ENCODE measurements around the gene RBFA.
"Not testable (repeated sequence)": the region's sequence is repeated elsewhere in the genome, so short reads cannot be mapped to it uniquely, and the experiment has no call there.

RBFA gene

DNA sequence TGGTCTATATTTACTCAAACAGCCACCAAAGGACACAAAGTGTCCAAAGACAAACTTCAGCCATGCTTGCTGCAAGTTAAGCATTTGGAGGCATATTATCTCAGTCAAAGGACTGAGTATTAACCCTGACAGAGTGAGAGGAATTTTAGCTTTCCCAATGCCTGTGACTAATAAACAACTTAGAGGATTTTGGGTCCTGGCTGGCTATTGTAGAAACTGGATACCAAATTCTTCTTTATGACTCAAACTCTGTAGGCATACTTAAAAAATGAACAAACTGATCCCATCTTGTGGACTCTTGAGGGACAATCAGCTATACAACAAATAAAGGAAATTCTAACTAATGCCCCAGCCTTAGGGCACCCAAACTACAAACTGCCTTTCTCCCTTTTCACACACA is 6.5 kb upstream of the RBFA start:
- DNase-seq (ENCODE audit: low read depth in 2 of 2) = not testable (repeated sequence)

DNA sequence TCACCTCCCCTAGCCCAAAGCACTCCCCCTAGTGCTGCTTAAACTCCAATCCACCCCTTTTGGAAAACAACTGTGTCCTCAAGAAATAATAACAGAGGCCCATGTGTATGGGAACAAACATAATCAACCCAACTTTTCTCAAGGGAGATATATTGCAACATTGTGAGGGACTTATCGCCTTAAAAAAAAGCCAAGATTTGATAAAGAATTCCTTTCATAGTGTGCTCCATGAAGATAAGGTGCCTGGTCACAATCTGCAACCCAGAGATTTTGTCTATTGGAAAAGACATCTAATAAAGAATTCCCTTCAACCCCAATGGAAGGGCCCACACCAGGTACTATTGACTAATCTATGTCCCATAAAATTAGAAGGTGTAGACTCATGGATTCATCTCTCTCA is 4.5 kb upstream of the RBFA start:
- no peak for DNase-seq (ENCODE audit: low read depth in 2 of 2)

DNA sequence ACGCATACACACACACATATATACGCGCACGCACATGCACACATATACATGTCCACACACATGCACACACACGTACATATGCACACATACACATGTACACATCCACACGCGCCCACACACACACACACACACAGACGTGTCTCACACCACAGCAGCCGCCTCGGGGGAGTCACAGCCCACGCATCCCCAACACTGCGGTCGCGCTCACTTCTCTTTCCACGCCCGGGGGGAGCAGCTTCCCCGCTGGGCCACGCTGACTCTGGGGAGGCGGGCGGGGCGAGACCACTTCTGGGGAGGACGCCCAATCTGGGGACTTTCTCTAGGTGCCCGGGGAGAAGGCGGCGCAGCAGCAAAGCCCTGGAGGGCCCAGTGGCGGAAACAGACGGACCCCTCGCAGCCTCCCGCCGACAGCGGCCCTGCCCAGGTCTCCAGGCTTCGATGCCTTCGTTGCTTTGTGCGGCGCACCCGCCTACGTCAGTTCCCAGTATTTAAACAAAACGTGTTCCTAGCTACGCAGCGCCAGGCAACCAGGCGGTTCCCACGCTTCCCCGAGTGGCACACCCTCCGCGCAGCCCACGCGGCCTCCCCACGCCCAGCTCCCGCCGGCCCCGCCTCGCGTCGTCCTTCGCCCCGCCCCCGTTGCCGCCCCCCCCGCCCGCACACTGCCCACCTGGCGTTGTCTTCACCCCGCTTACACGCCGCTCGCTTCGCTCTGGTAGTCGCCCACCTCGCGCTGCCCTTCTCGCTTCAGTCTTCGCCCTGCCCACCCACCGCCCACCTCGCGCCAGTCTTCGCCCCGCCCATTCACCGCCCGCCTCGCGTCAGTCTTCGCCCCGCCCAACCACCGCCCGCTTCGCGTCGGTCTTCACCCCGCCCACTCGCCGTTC is 810 bp upstream of the RBFA start:
- DNase-seq (ENCODE audit: low read depth in 2 of 2) = no peak

DNA sequence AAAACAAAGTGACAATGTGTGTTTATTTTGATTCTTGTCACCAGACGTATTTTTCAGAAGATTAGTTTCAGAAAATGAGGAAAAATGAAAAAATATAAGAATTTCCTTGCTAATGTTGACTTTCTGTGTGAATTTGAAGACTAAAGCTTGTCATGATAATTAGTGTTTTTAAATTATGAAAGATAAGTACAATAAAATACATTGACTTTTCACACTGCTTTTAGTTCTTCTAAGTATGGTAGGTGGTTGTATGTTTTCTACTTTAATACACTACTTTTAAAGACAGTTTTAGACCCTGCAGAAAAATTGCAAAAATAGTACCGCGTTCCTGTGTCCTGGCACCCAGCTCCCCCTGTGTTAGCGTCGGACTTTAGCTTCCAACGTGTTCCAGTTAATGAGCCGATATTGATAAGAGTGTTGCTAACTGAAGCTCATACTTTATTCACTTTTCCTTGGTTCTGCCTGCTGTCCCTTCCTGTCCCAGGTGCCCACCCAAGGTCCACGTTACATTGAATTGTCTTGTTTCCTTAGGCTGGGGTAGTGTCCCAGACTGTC is 695 bp downstream of the RBFA start:
- DNase-seq (ENCODE audit: low read depth in 2 of 2) = no peak

DNA sequence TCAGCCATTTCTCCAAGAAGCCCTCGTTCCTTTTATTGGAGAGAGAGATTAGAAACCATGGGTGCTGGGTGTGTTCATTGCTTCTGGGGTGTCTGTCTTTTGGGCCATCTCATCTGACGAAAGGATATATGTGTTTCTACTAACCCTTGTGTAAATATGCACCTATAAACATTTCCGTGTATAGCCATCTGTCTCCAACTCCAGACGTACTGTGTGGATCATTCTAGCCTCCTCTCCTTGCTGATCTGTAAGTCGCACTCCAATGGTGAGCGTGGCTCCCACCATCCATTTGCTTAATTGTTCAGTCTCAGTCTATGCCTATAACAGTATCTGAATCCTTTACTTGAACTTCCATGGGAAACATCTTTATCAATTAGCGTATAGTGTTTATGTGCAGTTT is 1.8 kb downstream of the RBFA start:
- DNase-seq (ENCODE audit: low read depth in 2 of 2) = no peak

DNA sequence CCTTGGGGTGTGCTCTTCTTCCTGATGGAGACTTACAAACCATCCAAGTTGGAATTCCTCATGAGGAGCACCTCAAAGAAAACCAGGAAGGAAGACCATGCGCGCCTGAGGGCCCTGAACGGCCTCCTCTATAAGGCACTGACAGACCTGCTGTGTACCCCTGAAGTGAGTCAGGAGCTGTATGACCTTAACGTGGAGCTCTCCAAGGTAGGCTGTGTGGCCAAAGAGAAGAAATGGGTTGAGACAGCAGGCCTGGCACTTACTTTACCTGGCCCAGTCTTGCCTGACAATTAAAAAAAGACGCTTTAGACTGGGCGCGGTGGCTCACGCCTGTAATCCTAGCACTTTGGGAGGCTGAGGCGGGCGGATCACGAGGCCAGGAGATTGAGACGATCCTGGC is 3.1 kb downstream of the RBFA start:
- no peak for DNase-seq (ENCODE audit: low read depth in 2 of 2)

DNA sequence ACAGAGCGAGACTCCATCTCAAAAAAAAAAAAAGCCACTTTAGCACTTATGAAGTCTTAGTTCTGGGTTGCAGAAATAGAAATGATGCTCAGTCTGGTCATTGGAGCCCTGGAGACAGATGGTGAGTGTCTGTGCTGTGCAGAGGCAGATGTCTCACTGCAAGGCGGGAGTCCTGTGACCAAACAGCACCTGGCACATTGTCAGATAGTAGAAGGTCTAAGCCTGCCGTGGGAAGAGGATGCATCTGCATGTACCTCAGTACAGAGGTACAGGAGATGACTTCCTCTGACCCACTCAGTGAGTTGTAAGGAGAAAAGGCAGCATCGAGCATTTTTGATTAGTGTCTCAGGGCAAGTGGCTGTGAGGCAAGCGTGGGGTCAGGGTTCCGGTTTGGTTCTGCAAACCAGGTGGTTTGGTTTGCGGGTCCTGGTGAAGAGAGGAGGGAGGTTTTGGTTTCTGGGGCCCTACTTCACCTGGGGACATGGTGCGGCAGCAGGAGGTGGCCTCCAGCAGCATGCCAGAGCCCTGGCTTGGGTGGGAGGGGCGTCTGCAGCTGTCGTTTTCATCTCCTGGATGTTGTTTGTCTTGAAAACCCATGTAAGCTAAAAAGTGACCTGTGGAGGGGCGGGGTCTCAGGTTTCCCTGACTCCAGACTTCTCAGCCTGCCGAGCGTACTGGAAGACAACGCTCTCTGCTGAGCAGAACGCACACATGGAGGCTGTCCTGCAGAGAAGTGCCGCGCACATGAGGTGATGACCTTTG is 3.8 kb downstream of the RBFA start:
- DNase-seq (ENCODE audit: low read depth in 2 of 2) = no peak

DNA sequence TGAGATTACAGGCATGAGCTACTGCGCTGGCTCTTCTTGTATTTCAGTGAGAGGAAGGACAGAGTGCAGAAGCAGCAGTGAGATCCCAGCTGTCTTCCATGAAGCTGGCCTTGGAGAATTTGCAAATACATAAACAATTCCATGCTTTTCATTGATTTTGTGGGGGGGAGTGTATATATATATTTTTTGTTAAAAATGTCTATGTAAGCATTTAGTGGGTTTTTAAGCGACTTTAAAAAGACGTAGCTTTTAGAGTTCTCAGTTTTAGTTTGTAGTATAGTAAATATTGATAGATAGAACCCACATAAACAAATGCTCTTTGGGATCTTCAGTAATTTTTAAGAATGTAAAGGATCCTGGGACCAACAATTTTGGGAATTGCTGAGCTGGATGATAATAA is 6.3 kb downstream of the RBFA start:
- DNase-seq (ENCODE audit: low read depth in 2 of 2) = no peak

DNA sequence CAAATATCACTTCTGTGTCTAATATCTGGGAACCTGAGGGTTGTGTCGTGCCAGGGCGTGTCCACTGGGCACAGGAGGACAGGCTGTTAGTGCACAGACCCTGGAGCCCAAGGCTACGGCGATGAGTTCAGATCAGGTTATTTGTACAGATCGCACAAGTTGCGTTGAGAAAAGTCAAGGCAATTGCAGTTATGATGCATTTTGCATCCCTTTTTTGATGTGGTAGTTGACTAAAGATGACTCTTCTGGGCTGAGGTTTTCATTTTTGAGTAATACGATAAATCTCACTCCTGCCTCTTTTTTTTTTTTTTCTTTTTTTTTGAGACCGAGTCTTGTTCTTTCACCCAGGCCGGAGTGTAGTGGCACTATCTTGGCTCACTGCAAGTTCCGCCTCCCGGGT is 7.2 kb downstream of the RBFA start:
- no peak for DNase-seq (ENCODE audit: low read depth in 2 of 2)

DNA sequence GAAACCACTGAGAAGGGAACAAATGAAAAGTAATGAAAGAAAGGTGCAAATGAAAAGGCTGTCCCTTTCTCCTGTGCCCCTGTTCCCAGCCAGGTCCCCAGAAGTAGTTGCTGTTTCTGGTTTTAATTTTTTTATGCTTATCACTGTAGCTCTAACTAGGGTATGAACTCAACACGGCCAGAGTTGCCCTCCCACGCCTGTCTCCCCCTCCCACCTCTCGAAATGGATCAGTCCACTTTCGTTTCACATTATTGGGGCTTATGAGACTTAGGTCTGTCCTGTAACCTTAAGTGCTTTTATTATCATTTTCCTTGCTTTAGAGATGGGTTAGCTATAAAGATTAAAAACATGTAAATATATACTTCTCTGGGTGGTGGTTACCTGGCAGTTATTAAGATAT is 8.6 kb downstream of the RBFA start:
- DNase-seq (ENCODE audit: low read depth in 2 of 2) = no peak

DNA sequence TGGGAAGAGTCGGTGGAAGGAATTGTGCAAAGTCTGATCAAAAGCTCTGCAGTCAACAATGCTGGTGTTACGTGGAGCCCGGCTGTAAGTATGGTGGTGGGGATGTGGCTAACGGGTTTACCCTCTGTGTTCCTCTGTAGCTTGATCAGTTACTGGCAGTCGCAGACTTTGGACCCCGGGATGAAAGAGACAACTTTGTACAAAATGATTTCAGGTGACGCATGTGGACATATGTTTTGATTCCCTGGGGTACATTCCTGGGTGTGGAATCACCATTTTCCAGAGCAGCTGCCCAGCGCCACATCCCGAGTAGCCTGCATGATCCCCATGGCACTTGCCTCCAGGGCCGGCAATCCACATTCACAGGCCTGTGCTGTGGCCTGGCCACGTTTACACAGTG is 9.8 kb downstream of the RBFA start:
- no peak for DNase-seq (ENCODE audit: low read depth in 2 of 2)

DNA sequence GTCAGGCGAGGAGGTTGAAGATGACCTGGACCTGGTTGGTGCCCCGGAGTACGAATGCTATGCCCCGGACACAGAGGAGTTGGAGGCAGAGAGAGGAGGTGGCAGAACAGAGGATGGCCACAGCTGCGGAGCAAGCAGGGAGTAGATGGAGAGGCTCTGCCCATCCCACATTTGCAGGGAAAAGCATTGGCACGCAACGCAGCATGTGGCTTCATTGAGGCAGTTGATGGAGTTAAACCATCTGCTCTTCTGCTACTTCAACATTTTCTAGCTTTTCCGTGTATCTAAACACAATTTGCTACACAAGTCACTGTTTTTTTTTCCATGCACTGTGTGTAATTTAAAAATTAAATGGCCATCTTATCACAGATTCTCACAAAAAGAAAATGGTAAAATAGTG is 11.8 kb downstream of the RBFA start:
- no peak for DNase-seq (ENCODE audit: low read depth in 2 of 2)

DNA sequence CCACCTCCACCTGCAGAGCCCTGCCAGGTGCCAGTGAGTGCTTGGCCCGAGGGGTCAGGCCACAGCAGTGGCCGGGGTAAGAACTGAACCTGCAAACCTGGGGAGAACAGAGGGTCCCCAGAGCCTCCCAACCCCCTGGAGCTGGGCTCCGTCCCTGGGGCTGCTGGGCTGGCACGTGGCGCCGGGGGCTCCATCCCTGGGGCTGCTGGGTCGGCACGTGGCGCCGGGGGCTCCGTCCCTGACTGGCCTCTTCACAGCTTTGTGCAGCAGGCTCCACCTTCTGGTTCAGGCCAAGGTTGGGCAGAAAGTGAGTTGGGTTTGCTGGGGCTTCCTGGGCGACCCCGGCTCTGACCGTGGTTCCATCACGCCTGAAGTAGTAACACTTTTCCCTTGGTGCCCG is 12.2 kb downstream of the RBFA start:
- DNase-seq (ENCODE audit: low read depth in 2 of 2) = no peak

DNA sequence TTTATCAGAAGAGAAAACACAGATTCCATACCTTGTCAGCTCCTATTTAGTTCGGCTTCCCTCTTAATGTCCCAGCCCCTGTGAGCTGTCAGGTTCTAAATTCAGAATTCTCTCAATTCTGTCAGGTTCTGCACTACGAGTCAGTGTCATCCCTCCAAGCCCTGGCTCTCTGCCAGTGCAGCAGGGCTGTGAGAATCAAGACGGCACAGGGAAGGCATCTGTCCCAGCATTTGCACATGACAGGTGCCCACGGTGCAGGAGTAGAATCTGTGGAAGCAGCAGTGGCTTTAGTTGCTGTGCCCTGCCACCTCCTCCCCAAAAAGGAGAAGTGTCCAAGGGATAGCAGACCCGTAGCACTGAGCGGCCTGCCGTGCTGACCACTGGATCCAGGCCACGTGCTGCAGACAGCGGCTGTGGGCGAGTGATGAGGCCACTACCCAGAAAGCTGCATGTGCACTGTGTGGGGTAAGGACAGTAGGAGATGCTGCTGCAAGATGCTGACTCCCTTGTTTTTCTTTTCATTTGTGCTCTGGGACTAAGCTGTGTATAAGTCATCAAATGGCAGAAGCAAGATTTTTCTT is 12.8 kb downstream of the RBFA start:
- DNase-seq (ENCODE audit: low read depth in 2 of 2) = no peak

DNA sequence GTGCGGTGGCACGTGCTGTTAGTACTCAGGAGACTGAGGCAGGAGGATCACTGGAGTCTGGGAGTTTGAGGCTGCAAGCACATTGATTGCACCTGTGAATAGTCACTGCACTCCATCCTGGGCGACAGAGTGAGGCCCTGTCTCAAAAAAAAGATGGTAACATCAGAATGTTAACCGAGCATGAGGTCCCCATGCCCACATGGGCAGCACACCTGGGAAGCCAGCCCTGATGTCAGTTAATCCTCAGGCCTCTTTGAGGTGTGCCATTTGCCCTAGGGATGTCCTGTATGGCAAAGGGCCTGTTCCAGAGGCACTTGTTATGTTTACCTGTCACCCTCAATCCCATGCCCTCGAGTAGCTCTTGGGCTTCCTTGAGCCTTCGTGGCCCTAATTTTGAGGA is 16.6 kb downstream of the RBFA start:
- DNase-seq (ENCODE audit: low read depth in 2 of 2) = no peak

DNA sequence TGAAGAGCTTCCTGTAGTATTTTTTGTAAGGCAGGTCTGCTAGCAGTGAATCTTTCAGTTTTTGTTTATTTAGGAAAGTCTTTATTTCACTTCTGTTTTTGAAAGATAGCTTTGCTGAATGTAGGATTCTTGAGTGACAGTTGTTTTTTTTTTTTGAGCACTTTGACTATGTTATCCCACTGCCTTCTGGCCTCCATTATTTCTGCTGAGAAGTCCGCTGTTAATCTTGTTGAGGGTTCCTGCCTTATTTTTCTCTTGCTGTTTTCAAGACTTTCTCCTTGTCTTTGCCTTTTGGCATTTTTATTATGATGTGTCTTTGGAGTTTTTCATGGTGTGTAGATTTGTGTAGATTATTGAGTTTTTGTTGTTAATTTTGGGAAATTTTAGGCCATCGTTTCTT is 21.9 kb downstream of the RBFA start:
- DNase-seq (ENCODE audit: low read depth in 2 of 2) = no peak

DNA sequence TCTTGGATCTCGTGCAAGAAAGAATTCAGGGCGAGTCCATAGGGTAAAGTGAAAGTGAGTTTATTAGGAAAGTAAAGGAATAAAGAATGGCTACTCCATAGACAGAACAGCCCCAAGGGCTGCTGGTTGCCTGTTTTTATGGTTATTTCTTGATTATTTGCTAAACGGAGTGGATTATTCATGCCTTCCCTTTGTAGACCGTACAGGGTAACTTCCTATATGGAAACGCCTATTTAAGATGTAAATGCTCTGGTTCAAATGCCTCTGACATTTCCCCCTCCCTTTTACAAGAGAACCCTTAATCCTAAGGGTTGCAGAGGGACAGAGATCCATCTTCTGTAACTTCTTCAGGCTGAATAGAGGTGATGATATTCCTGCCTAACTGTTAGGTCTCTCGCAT is 25.7 kb downstream of the RBFA start:
- DNase-seq (ENCODE audit: low read depth in 2 of 2) = no peak

DNA sequence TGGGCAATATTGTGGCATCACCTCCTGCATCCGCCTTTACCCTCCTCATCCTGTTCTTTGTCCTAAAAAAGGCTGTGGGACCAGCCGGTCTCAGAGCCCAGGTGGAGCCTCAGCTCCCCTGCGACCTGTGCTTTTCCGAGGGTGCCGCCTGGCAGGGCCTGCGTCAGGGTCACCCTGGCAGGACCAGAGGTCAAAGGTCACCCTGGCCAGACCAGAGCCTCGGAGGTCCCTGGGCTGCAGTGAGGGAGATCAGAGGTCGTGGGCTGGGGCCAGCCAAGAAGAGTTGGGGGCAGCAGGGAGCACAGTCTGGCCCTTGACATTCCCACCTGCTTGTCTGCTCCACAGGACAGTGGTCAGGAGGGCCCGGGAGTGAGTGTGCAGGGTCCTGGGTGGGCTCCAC is 31.5 kb downstream of the RBFA start:
- DNase-seq (ENCODE audit: low read depth in 2 of 2) = no peak

DNA sequence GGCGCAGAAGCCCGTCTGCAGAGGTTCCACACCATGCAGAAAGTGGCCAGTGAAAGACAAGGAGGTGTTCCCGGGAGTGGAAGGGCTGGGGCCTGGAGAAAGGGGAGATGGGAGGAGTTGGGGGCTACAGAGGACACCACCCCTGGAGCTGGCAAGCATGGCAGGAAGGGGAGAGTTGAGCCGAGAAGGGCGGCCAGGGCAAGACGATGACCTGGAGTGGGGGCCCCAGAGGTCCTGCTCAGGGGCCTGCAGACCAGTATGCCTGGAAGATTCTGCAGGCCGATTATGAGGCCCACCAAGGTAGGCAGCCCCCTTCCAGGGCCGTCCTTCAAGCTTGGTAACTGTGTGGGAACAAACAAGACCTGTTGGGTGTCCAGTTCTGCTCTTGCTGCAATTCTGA is 33.1 kb downstream of the RBFA start:
- no peak for DNase-seq (ENCODE audit: low read depth in 2 of 2)

DNA sequence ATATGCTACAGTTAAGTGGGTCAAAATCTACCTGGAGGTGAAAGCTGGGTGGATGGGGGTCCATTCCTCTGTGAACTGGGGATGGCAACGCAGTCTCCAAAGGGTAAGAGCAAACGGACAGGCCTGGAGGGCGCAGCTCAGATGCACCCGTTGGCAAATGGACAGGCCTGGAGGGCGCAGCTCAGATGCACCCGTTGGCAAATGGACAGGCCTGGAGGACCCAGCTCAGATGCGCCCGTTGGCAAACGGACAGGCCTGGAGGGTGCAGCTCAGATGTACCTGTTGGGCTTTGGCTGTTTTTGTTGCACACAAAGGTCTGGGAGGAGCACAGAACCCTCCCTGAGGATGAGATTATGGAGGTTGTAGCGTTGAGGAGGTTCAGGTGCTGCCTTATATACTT is 33.7 kb downstream of the RBFA start:
- DNase-seq (ENCODE audit: low read depth in 2 of 2) = no peak

DNA sequence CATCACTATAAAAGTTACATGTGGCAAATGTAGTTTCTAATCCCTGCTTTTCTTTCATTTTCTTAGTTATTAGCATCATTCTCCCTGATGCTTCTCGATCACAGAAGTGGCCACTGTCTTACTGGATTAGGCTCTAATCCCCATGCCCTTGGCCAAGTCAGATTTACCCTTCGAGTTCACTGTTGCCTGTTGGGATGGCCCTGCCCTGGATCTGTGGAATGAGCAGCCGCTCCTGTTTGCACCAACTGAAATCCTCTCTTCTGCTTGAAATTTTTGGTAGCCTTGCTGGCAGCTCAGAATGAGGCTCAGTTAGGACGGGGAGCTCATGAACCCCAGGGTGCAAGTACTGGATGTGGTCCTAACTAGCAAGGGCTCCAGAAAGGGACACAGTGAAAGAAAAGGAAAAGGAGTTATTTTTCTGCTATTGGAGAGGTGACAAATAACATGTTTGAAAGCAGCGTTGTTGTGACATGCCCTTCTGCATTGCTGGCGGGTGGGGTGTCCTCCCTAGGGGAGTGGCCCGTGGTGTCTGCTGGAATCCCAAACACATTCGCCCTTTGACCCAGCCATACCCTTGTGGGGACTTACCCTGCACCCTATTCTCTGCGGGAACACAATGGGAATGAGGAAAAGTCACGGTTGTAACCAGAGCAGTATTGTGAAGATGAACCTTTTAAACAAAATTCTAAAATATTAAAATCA is 34.5 kb downstream of the RBFA start:
- DNase-seq (ENCODE audit: low read depth in 2 of 2) = no peak

DNA sequence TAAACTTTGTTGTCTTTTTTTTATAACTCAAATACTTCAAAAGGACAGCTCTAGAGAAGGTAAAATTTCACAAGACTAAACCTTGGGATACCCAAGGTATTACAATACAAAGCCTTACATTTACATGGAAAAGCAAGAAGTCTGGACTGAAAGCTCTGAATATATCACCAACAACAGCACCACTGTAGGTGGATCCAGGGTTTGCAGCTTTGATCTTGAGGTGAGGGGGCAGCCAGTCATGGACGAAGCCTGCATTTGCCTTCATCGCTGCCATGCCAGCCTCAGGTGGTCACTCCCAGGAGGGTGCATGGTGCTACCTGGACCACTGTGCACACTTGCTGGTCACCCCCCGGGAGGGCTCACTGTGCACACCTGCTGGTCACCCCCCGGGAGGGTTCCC is 36.6 kb downstream of the RBFA start:
- DNase-seq (ENCODE audit: low read depth in 2 of 2) = no peak
